GM23338 (cell line): ENCODE data around the gene USP24. TPM values are rescaled to one million over a fixed set of nuclear protein-coding genes. Genes with fewer than 3 reads are reported as not detected.

Experiments
- ATAC-seq: fragments of 200-7000 bp; cut with Tn5 transposase; 3 replicates; pipeline ENCODE4 v1.9.1; 2020
- DNase-seq: peaks from one replicate; pipeline ENCODE4 v3.0.0-alpha.2; 2015; ENCODE audit warnings: low spot score
- H2AFZ ChIP-seq: fragments of 200-600 bp; sonication (generic); 2 replicates; pipeline ENCODE4 v1.8.0; 2016; ENCODE audit warnings: antibody characterized with exemption, mild to moderate bottlenecking, moderate library complexity
- H3F3A ChIP-seq: fragments of 200-600 bp; sonication (generic); replicated peaks from 2 replicates; pipeline ENCODE4 v1.8.0; 2017; ENCODE audit warnings: antibody characterized with exemption, mixed run types, low read depth
- H3K27ac ChIP-seq: fragments of 200-600 bp; sonication (generic); 2 replicates; pipeline ENCODE4 v1.6.1; 2016; ENCODE audit warnings: low read depth
- H3K27me3 ChIP-seq: fragments of 200-600 bp; sonication (generic); 2 replicates; pipeline ENCODE4 v1.8.0; 2016; ENCODE audit warnings: mild to moderate bottlenecking, mixed run types, moderate library complexity; ENCODE audit not compliant: insufficient read depth
- H3K36me3 ChIP-seq: fragments of 200-600 bp; sonication (generic); 2 replicates; pipeline ENCODE4 v1.8.0; 2016; ENCODE audit warnings: mild to moderate bottlenecking; ENCODE audit not compliant: insufficient read depth
- H3K4me1 ChIP-seq: fragments of 200-600 bp; sonication (generic); 2 replicates; pipeline ENCODE4 v1.8.0; 2016; ENCODE audit warnings: mild to moderate bottlenecking, moderate library complexity; ENCODE audit not compliant: insufficient read depth
- H3K4me2 ChIP-seq: fragments of 200-600 bp; sonication (generic); 2 replicates; pipeline ENCODE4 v1.7.1; 2017; ENCODE audit warnings: mixed run types
- H3K4me3 ChIP-seq: fragments of 200-600 bp; sonication (generic); 2 replicates; pipeline ENCODE4 v1.6.1; 2016; ENCODE audit warnings: mixed run types
- H3K79me2 ChIP-seq: fragments of 200-600 bp; sonication (generic); replicated peaks from 2 replicates; pipeline ENCODE4 v1.8.0; 2017; ENCODE audit warnings: mild to moderate bottlenecking; ENCODE audit not compliant: insufficient read depth
- H3K9me2 ChIP-seq: fragments of 200-600 bp; sonication (generic); 2 replicates; pipeline ENCODE4 v1.8.0; 2017; ENCODE audit not compliant: insufficient read depth
- H4K20me1 ChIP-seq: fragments of 200-600 bp; sonication (generic); replicated peaks from 2 replicates; pipeline ENCODE4 v1.8.0; 2017; ENCODE audit warnings: mild to moderate bottlenecking; ENCODE audit not compliant: insufficient read depth
- H3K27ac Mint-ChIP-seq: 2 replicates; pipeline ENCODE4 v1.8.0; 2020; ENCODE audit warnings: inconsistent platforms, mild to moderate bottlenecking, moderate library complexity, mixed read lengths
- H3K27me3 Mint-ChIP-seq: 3 replicates; pipeline ENCODE4 v1.8.0; 2022; ENCODE audit warnings: low read depth, mild to moderate bottlenecking, moderate library complexity, mixed read lengths, inconsistent platforms; ENCODE audit not compliant: insufficient read depth, poor library complexity
- H3K36me3 Mint-ChIP-seq: 3 replicates; pipeline ENCODE4 v1.8.0; 2021; ENCODE audit warnings: low read depth, mild to moderate bottlenecking, inconsistent platforms, moderate library complexity, mixed read lengths
- H3K4me1 Mint-ChIP-seq: 3 replicates; pipeline ENCODE4 v1.8.0; 2020; ENCODE audit warnings: mild to moderate bottlenecking, inconsistent platforms, mixed read lengths
- H3K4me3 Mint-ChIP-seq: 3 replicates; pipeline ENCODE4 v1.8.0; 2021; ENCODE audit warnings: moderate library complexity, mild to moderate bottlenecking, inconsistent platforms, mixed read lengths
- H3K9me3 Mint-ChIP-seq: 3 replicates; pipeline ENCODE4 v1.8.0; 2020; ENCODE audit warnings: moderate library complexity, mild to moderate bottlenecking, inconsistent platforms, mixed read lengths
- CREB1 ChIP-seq: fragments of 250-450 bp; sonication (Bioruptor Pico); IDR thresholded peaks from 2 replicates; pipeline ENCODE4 v1.5.0; 2020; ENCODE audit warnings: low read depth, mild to moderate bottlenecking, moderate library complexity
- EZH2 ChIP-seq: fragments of 200-600 bp; sonication (generic); IDR thresholded peaks from one replicate; pipeline ENCODE4 v1.8.0; 2017; ENCODE audit warnings: antibody characterized with exemption, mild to moderate bottlenecking, low read depth; ENCODE audit not compliant: unreplicated experiment
- EZH2phosphoT487 ChIP-seq: fragments of 200-600 bp; sonication (generic); IDR thresholded peaks from one replicate; pipeline ENCODE4 v1.8.1; 2018; ENCODE audit warnings: antibody characterized with exemption; ENCODE audit not compliant: unreplicated experiment
- JUNB ChIP-seq: IDR thresholded peaks from one replicate; pipeline ENCODE4 v1.6.1; 2016; ENCODE audit warnings: antibody characterized with exemption; ENCODE audit not compliant: unreplicated experiment
- NANOG ChIP-seq: IDR thresholded peaks from 2 replicates; pipeline ENCODE4 v1.6.1; 2016; ENCODE audit warnings: antibody characterized with exemption, borderline replicate concordance
- POLR2AphosphoS5 ChIP-seq: IDR thresholded peaks from 2 replicates; pipeline ENCODE4 v1.6.1; 2016; ENCODE audit warnings: antibody characterized with exemption, low read depth
- STAT1 ChIP-seq: IDR thresholded peaks from one replicate; pipeline ENCODE4 v1.6.1; 2016; ENCODE audit warnings: antibody characterized with exemption; ENCODE audit not compliant: unreplicated experiment
- ZNF114 ChIP-seq: fragments of 250-450 bp; sonication (Bioruptor Pico); IDR thresholded peaks from 2 replicates; pipeline ENCODE4 v1.5.0; 2020; ENCODE audit warnings: mild to moderate bottlenecking, moderate library complexity
- ZNF331 ChIP-seq: fragments of 250-450 bp; sonication (Bioruptor Pico); IDR thresholded peaks from 2 replicates; pipeline ENCODE4 v1.5.0; 2020; ENCODE audit warnings: low read depth, mild to moderate bottlenecking, moderate library complexity
- polyA plus RNA-seq: library from polyadenylated mRNA; unstranded; fragments of >200 nt; fragmentation: Nextera tagmentation; extraction: Ambion mirVana; gene quantifications from 2 replicates; pipeline ENCODE4 v1.2.1, GENCODE V29; 2016
- total RNA-seq: library from RNA; depleted of rRNA; stranded (reverse); fragments of >200 nt; shearing (Covaris generic); gene quantifications from 2 replicates; pipeline ENCODE4 v1.2.3, GENCODE V29; 2014
- TF ChIP-seq, protein P1 (sequence below): IDR thresholded peaks from one replicate; pipeline ENCODE4 v1.6.1; 2018; ENCODE audit warnings: antibody characterized with exemption; ENCODE audit not compliant: unreplicated experiment
- TF ChIP-seq, protein P2 (sequence below), 2 experiments: fragments of 200-600 bp in 1 of 2; sonication (generic) in 1 of 2; conservative IDR thresholded peaks; 2 replicates each; pipeline versions ENCODE4 v1.5.1 to v1.6.1; 2016 to 2017; ENCODE audit warnings: antibody characterized with exemption in 2 of 2, low read depth in 2 of 2, mild to moderate bottlenecking in 2 of 2, moderate library complexity in 1 of 2
- TF ChIP-seq, protein P3 (sequence below): IDR thresholded peaks from 2 replicates; pipeline ENCODE4 v1.6.1; 2016; ENCODE audit warnings: antibody characterized with exemption

USP24 gene
- total and polyA plus RNA-seq, 2 experiments from 2014 or later = 12.1 to 32.6 TPM

- TF ChIP-seq, protein P1, sequence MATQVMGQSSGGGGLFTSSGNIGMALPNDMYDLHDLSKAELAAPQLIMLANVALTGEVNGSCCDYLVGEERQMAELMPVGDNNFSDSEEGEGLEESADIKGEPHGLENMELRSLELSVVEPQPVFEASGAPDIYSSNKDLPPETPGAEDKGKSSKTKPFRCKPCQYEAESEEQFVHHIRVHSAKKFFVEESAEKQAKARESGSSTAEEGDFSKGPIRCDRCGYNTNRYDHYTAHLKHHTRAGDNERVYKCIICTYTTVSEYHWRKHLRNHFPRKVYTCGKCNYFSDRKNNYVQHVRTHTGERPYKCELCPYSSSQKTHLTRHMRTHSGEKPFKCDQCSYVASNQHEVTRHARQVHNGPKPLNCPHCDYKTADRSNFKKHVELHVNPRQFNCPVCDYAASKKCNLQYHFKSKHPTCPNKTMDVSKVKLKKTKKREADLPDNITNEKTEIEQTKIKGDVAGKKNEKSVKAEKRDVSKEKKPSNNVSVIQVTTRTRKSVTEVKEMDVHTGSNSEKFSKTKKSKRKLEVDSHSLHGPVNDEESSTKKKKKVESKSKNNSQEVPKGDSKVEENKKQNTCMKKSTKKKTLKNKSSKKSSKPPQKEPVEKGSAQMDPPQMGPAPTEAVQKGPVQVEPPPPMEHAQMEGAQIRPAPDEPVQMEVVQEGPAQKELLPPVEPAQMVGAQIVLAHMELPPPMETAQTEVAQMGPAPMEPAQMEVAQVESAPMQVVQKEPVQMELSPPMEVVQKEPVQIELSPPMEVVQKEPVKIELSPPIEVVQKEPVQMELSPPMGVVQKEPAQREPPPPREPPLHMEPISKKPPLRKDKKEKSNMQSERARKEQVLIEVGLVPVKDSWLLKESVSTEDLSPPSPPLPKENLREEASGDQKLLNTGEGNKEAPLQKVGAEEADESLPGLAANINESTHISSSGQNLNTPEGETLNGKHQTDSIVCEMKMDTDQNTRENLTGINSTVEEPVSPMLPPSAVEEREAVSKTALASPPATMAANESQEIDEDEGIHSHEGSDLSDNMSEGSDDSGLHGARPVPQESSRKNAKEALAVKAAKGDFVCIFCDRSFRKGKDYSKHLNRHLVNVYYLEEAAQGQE = no peak
- TF ChIP-seq EZH2 (no peak), STAT1 (no peak), ZNF331 (CRISPR knock-in tag) (no peak), CREB1 (no peak), ZNF114 (CRISPR knock-in tag) (no peak), EZH2phosphoT487 (no peak), POLR2AphosphoS5 (no peak)
- TF ChIP-seq, protein P2, sequence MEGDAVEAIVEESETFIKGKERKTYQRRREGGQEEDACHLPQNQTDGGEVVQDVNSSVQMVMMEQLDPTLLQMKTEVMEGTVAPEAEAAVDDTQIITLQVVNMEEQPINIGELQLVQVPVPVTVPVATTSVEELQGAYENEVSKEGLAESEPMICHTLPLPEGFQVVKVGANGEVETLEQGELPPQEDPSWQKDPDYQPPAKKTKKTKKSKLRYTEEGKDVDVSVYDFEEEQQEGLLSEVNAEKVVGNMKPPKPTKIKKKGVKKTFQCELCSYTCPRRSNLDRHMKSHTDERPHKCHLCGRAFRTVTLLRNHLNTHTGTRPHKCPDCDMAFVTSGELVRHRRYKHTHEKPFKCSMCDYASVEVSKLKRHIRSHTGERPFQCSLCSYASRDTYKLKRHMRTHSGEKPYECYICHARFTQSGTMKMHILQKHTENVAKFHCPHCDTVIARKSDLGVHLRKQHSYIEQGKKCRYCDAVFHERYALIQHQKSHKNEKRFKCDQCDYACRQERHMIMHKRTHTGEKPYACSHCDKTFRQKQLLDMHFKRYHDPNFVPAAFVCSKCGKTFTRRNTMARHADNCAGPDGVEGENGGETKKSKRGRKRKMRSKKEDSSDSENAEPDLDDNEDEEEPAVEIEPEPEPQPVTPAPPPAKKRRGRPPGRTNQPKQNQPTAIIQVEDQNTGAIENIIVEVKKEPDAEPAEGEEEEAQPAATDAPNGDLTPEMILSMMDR (conservative IDR thresholded peaks at IDR 0.05; ENCODE audit: low read depth in 2 of 2) = no peak
- TF ChIP-seq, protein P3, sequence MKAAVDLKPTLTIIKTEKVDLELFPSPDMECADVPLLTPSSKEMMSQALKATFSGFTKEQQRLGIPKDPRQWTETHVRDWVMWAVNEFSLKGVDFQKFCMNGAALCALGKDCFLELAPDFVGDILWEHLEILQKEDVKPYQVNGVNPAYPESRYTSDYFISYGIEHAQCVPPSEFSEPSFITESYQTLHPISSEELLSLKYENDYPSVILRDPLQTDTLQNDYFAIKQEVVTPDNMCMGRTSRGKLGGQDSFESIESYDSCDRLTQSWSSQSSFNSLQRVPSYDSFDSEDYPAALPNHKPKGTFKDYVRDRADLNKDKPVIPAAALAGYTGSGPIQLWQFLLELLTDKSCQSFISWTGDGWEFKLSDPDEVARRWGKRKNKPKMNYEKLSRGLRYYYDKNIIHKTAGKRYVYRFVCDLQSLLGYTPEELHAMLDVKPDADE = no peak
Measured at GRCh38 chr1:55164906-55165305, 50.3 kb downstream of the USP24 start (continued).

GRCh38 chr1:55159571-55159970 lies 55.6 kb downstream of the USP24 start:
- Histone ChIP-seq H3K27me3 (no peaks in the 10 kb centered on the region), H3K4me2 (no peak overlapping the region), H4K20me1 (peaks cover 5% of the 10 kb centered on the region; the same call in 1 of the 2 replicates), H3F3A (no peaks in the 10 kb centered on the region), H3K79me2 (no peaks in the 10 kb centered on the region), H2AFZ (no peak overlapping the region), H3K27ac (no peak overlapping the region), H3K9me2 (no peaks in the 10 kb centered on the region), H3K4me3 (no peak overlapping the region), H3K36me3 (peaks cover 8% of the 10 kb centered on the region; the same call in 1 of the 2 replicates), H3K4me1 (no peaks in the 10 kb centered on the region)
- Mint-ChIP-seq H3K27me3 (peaks cover 1% of the 10 kb centered on the region), H3K4me1 (no peaks in the 10 kb centered on the region), H3K36me3 (peaks cover 32% of the 10 kb centered on the region), H3K27ac (no peak overlapping the region), H3K4me3 (no peak overlapping the region), H3K9me3 (no peaks in the 10 kb centered on the region)
- DNase-seq (no peak), ATAC-seq (no peak)
- TF ChIP-seq, protein P2 (conservative IDR thresholded peaks at IDR 0.05; ENCODE audit: low read depth in 2 of 2) = no peak
- TF ChIP-seq POLR2AphosphoS5 (no peak), ZNF331 (CRISPR knock-in tag) (no peak), CREB1 (no peak), ZNF114 (CRISPR knock-in tag) (no peak), STAT1 (no peak), JUNB (no peak), NANOG (no peak), EZH2 (no peak)
- TF ChIP-seq, protein P1 = no peak
- TF ChIP-seq, protein P3 = no peak
